K562 (cell line): Measurements from ENCODE around the gene COX6A2. TPM values are rescaled to one million over a fixed set of nuclear protein-coding genes. Genes with fewer than 3 reads are reported as not detected.

Experiments used
- CBFA2T3 ChIP-seq: fragments of 450-650 bp; IDR thresholded peaks from 2 replicates; pipeline ENCODE4 v1.6.1; 2017
- CTBP1 ChIP-seq: fragments of 450-650 bp; IDR thresholded peaks from 2 replicates; pipeline ENCODE4 v1.6.1; 2016; ENCODE audit warnings: borderline replicate concordance
- FIP1L1 ChIP-seq: fragments of 200-400 bp; formaldehyde crosslinking; IDR thresholded peaks from 2 replicates; pipeline ENCODE4 v1.6.1; 2018; ENCODE audit warnings: mild to moderate bottlenecking, low read depth, low read length; ENCODE audit not compliant: poor library complexity, severe bottlenecking
- HLTF ChIP-seq: fragments of 450-650 bp; IDR thresholded peaks from 2 replicates; pipeline ENCODE4 v1.6.1; 2016
- SIX5 ChIP-seq, 2 experiments: IDR thresholded peaks; 2 replicates each; pipeline ENCODE4 v1.6.1; 2011; ENCODE audit warnings: low read length in 2 of 2, borderline replicate concordance in 1 of 2, low read depth in 1 of 2, mild to moderate bottlenecking in 1 of 2, moderate library complexity in 1 of 2; ENCODE audit not compliant: insufficient read depth in 1 of 2
- SRF ChIP-seq, 2 experiments: fragments of 250-450, 450-650 bp in 1 of 2; sonication (Bioruptor Pico) in 1 of 2; sonication (generic) in 1 of 2; formaldehyde crosslinking; IDR thresholded peaks; 2 replicates each; pipeline versions ENCODE4 v1.5.0 to v1.5.1; 2020 to 2022; ENCODE audit warnings: mild to moderate bottlenecking in 1 of 2, missing genetic modification reagents in 1 of 2
- ZSCAN29 ChIP-seq: fragments of 450-650 bp; IDR thresholded peaks from 2 replicates; pipeline ENCODE4 v1.6.1; 2017
- polyA plus RNA-seq, 8 experiments: library from polyadenylated mRNA; depleted of rRNA in 4 of 8; stranded (reverse) in 5 of 8; unstranded in 3 of 8; fragments of >200 nt; fragmentation: Nextera tagmentation in 2 of 8; fragmentation: Illumina TruSeq in 1 of 8; extraction: Ambion mirVana in 2 of 8; extraction: Trizol in 1 of 8; gene quantifications; 2 replicates each; pipeline versions ENCODE4 v1.2.1 to v1.2.3, GENCODE V29; 2011 to 2014; ENCODE audit warnings: inconsistent platforms in 1 of 8, missing spikeins in 1 of 8
- total RNA-seq, 7 experiments: library from RNA; depleted of rRNA in 6 of 7; stranded (reverse); fragments of >200 nt in 6 of 7; fragmentation: Illumina TruSeq in 2 of 7; extraction: Trizol in 2 of 7; gene quantifications; 2 replicates each; pipeline versions ENCODE4 v1.2.1 to v1.2.3, GENCODE V29; 2011 to 2021; ENCODE audit warnings: low replicate concordance in 1 of 7
- TF ChIP-seq, protein P1 (sequence below), 2 experiments: fragments of 450-650 bp in 1 of 2; sonication (generic) in 1 of 2; formaldehyde crosslinking; conservative IDR thresholded peaks; 2 replicates each; pipeline versions ENCODE4 v1.4.0 to v1.8.1; 2020 to 2022; ENCODE audit warnings: mild to moderate bottlenecking in 1 of 2, missing genetic modification reagents in 1 of 2
- TF ChIP-seq, protein P2 (sequence below): fragments of 250-450 bp; sonication (Bioruptor Pico); IDR thresholded peaks from 2 replicates; pipeline ENCODE4 v1.4.0; 2020
- TF ChIP-seq, protein P3 (sequence below): fragments of 450-650 bp; formaldehyde crosslinking; IDR thresholded peaks from 2 replicates; pipeline ENCODE4 v1.4.0; 2022; ENCODE audit warnings: missing genetic modification characterization
- TF ChIP-seq, protein P4 (sequence below): fragments of 450-650 bp; IDR thresholded peaks from 2 replicates; pipeline ENCODE4 v1.6.1; 2016; ENCODE audit warnings: antibody characterized with exemption

The COX6A2 gene
- total and polyA plus RNA-seq, 9 of the 15 experiments (the other 6 are each of a cell fraction or from before 2014, with no cell fraction given) = not detected

DNA sequence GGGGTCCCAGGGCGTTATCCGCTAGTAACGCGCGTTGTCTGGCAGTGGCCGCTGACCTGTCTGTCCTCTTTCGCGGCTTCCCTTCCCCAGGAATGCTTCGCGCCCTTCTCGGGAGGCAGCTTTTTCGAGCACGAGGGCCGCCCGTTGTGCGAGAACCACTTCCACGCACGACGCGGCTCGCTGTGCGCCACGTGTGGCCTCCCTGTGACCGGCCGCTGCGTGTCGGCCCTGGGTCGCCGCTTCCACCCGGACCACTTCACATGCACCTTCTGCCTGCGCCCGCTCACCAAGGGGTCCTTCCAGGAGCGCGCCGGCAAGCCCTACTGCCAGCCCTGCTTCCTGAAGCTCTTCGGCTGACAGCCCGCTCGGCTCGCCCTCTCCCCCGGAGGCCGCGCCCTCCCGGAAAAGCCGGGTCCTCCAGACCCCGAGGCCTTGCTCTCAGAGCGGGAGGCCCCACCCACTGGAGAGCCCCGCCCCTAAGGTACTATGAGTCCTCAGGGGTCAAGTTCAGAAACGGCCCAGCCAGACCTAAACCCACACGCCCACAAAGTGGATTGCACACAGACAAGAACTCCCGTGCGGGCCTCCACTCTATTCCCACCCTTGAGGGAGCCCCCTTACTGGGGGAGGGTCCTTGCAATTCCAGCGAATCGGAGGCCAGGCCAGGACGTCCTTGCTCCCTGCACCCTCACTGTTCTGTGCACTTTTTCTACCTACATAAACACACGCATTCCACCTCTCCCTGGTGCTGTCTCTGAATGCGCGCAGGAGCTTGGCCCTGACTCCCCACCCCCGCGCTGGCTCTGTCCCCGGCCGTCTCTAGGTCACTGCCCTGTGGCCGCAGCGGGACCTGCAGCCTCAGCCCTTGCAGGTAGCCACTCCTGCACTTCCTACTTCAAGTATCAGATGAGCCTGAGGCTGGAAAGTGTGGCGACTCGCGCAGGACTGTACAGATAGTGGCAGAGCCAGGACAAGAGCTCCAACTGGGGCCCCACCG lies 49.4 kb upstream of the COX6A2 start (continued):
- 0 out of 2 replicates have a peak, but pooled peaks have one; percentile 2 for TF ChIP-seq CBFA2T3
- TF ChIP-seq SRF (CRISPR knock-in tag; IDR thresholded peaks at IDR 0.05) = no peak; a peak in 1 of 4 replicates
- TF ChIP-seq CTBP1 = peak; percentile 55
- no peak for TF ChIP-seq SIX5 (IDR thresholded peaks at IDR 0.05; ENCODE audit: borderline replicate concordance in 1 of 2, insufficient read depth in 1 of 2, low read depth in 1 of 2, low read length in 2 of 2)
- TF ChIP-seq HLTF = no peak
- no peak for TF ChIP-seq ZSCAN29
- TF ChIP-seq, protein P1, sequence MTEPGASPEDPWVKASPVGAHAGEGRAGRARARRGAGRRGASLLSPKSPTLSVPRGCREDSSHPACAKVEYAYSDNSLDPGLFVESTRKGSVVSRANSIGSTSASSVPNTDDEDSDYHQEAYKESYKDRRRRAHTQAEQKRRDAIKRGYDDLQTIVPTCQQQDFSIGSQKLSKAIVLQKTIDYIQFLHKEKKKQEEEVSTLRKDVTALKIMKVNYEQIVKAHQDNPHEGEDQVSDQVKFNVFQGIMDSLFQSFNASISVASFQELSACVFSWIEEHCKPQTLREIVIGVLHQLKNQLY (CRISPR knock-in tag; conservative IDR thresholded peaks at IDR 0.05) = 0 out of 4 replicates have a peak, but pooled peaks of 1 of the 2 experiments have one; percentile 31
- TF ChIP-seq FIP1L1 = peak; percentile 50
- TF ChIP-seq, protein P2, sequence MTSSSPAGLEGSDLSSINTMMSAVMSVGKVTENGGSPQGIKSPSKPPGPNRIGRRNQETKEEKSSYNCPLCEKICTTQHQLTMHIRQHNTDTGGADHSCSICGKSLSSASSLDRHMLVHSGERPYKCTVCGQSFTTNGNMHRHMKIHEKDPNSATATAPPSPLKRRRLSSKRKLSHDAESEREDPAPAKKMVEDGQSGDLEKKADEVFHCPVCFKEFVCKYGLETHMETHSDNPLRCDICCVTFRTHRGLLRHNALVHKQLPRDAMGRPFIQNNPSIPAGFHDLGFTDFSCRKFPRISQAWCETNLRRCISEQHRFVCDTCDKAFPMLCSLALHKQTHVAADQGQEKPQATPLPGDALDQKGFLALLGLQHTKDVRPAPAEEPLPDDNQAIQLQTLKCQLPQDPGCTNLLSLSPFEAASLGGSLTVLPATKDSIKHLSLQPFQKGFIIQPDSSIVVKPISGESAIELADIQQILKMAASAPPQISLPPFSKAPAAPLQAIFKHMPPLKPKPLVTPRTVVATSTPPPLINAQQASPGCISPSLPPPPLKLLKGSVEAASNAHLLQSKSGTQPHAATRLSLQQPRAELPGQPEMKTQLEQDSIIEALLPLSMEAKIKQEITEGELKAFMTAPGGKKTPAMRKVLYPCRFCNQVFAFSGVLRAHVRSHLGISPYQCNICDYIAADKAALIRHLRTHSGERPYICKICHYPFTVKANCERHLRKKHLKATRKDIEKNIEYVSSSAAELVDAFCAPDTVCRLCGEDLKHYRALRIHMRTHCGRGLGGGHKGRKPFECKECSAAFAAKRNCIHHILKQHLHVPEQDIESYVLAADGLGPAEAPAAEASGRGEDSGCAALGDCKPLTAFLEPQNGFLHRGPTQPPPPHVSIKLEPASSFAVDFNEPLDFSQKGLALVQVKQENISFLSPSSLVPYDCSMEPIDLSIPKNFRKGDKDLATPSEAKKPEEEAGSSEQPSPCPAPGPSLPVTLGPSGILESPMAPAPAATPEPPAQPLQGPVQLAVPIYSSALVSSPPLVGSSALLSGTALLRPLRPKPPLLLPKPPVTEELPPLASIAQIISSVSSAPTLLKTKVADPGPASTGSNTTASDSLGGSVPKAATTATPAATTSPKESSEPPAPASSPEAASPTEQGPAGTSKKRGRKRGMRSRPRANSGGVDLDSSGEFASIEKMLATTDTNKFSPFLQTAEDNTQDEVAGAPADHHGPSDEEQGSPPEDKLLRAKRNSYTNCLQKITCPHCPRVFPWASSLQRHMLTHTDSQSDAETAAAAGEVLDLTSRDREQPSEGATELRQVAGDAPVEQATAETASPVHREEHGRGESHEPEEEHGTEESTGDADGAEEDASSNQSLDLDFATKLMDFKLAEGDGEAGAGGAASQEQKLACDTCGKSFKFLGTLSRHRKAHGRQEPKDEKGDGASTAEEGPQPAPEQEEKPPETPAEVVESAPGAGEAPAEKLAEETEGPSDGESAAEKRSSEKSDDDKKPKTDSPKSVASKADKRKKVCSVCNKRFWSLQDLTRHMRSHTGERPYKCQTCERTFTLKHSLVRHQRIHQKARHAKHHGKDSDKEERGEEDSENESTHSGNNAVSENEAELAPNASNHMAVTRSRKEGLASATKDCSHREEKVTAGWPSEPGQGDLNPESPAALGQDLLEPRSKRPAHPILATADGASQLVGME (CRISPR knock-in tag) = 0 out of 2 replicates have a peak, but pooled peaks have one; percentile 22
- TF ChIP-seq, protein P3, sequence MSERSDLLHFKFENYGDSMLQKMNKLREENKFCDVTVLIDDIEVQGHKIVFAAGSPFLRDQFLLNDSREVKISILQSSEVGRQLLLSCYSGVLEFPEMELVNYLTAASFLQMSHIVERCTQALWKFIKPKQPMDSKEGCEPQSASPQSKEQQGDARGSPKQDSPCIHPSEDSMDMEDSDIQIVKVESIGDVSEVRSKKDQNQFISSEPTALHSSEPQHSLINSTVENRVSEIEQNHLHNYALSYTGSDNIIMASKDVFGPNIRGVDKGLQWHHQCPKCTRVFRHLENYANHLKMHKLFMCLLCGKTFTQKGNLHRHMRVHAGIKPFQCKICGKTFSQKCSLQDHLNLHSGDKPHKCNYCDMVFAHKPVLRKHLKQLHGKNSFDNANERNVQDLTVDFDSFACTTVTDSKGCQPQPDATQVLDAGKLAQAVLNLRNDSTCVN = no peak
- TF ChIP-seq, protein P4, sequence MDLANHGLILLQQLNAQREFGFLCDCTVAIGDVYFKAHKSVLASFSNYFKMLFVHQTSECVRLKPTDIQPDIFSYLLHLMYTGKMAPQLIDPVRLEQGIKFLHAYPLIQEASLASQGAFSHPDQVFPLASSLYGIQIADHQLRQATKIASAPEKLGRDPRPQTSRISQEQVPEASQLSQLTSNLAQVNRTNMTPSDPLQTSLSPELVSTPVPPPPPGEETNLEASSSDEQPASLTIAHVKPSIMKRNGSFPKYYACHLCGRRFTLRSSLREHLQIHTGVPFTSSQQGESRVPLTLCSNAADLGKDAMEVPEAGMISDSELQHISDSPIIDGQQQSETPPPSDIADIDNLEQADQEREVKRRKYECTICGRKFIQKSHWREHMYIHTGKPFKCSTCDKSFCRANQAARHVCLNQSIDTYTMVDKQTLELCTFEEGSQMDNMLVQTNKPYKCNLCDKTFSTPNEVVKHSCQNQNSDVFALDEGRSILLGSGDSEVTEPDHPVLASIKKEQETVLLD = 0 out of 2 replicates have a peak, but pooled peaks have one; percentile 47
